Activated CD8-positive, alpha-beta T cell treated with anti-CD3 and anti-CD28 coated beads for 36 hours (primary cell): ENCODE measurements around the gene KRT6B. TPM values are rescaled to one million over a fixed set of nuclear protein-coding genes. Genes with fewer than 3 reads are reported as not detected.

Experiments used
- ATAC-seq: fragments of 200-7000 bp; cut with Tn5 transposase; one replicate; pipeline ENCODE4 v1.10.0; 2021; ENCODE audit warnings: mild to moderate bottlenecking, moderate library complexity
- CTCF ChIA-PET: fragments of 350-600 bp; sonication (Branson Sonifier 250); formaldehyde crosslinking; loops from one replicate; lab custom pipeline; 2021; ENCODE audit warnings: antibody characterized with exemption; lab: Charles Lee
- POLR2A ChIA-PET: fragments of 350-600 bp; sonication (Branson Sonifier 250); formaldehyde crosslinking; loops from one replicate; lab custom pipeline; 2021; ENCODE audit warnings: antibody characterized with exemption; lab: Charles Lee
- DNase-seq: peaks from one replicate; pipeline ENCODE4 v3.0.0-alpha.2; 2020
- H3K27ac Mint-ChIP-seq: one replicate; pipeline ENCODE4 v1.8.0; 2021; ENCODE audit warnings: mild to moderate bottlenecking, mixed read lengths
- H3K27me3 Mint-ChIP-seq: one replicate; pipeline ENCODE4 v1.8.0; 2021; ENCODE audit warnings: mixed read lengths
- H3K36me3 Mint-ChIP-seq: one replicate; pipeline ENCODE4 v1.8.0; 2021; ENCODE audit warnings: low read depth, mixed read lengths
- H3K4me1 Mint-ChIP-seq: one replicate; pipeline ENCODE4 v1.8.0; 2021; ENCODE audit warnings: low read depth, mixed read lengths
- H3K4me3 Mint-ChIP-seq: one replicate; pipeline ENCODE4 v1.8.0; 2021; ENCODE audit warnings: mild to moderate bottlenecking, moderate library complexity, mixed read lengths
- H3K9me3 Mint-ChIP-seq: one replicate; pipeline ENCODE4 v1.8.0; 2021; ENCODE audit warnings: mixed read lengths
- intact Hi-C: fragments of 100-400 bp; cut with micrococcal nuclease; formaldehyde crosslinking; loops from one replicate; pipeline ENCODE4 v1.10.0; 2022
- total RNA-seq, 2 experiments: library from RNA; stranded (reverse); gene quantifications; one replicate each; pipeline ENCODE4 v1.2.3, GENCODE V29; 2021
- TF ChIP-seq, protein P1 (sequence below): fragments of 200-600 bp; IDR thresholded peaks from one replicate; pipeline ENCODE4 v1.8.0; 2022; ENCODE audit warnings: antibody characterized with exemption, mild to moderate bottlenecking

KRT6B gene
- total RNA-seq, 2 experiments from 2014 or later: not detected

GRCh38 chr12:52407918-52408317, 44.0 kb downstream of the KRT6B start:
- TF ChIP-seq, protein P1, sequence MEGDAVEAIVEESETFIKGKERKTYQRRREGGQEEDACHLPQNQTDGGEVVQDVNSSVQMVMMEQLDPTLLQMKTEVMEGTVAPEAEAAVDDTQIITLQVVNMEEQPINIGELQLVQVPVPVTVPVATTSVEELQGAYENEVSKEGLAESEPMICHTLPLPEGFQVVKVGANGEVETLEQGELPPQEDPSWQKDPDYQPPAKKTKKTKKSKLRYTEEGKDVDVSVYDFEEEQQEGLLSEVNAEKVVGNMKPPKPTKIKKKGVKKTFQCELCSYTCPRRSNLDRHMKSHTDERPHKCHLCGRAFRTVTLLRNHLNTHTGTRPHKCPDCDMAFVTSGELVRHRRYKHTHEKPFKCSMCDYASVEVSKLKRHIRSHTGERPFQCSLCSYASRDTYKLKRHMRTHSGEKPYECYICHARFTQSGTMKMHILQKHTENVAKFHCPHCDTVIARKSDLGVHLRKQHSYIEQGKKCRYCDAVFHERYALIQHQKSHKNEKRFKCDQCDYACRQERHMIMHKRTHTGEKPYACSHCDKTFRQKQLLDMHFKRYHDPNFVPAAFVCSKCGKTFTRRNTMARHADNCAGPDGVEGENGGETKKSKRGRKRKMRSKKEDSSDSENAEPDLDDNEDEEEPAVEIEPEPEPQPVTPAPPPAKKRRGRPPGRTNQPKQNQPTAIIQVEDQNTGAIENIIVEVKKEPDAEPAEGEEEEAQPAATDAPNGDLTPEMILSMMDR: no peak
- Mint-ChIP-seq H3K4me3 (no peak overlapping the region), H3K4me1 (no peaks in the 10 kb centered on the region), H3K9me3 (no peaks in the 10 kb centered on the region), H3K27me3 (no peaks in the 10 kb centered on the region), H3K27ac (no peak overlapping the region), H3K36me3 (no peaks in the 10 kb centered on the region)
- ATAC-seq (no peak), DNase-seq (no peak)
- intact Hi-C loops: no loop called here
- POLR2A ChIA-PET: no interaction called here
- CTCF ChIA-PET: no interaction called here

DNA sequence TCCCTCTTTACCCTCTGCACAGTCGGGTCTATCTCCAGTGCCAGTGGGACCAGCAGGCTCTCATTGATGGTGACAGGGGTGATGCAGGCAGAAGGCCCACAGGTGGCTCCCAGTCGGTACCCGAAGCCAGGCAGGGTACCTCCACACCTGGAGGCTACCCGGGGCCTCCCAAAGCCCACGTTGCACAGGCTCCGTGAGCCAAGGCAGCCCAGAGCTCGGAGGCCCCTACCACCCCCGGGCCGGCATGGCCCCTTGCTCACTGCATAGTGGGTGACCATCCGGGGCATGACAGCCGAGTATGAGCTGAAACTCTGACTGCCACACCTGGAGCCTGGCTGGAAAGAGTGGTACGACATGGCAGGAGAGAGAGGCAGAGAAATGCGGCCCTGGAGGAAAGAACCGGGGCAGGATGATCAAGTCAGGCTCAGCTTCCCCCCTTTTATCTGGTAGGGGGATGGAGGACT, 46.0 kb downstream of the KRT6B start, which contains the start of gene KRT82:
KRT82 (minus strand) TSS at position 414 of the 464 bp plus-strand sequence; CDS start at position 356, 58 bp downstream.
- Mint-ChIP-seq H3K27ac (no peak within 1 kb of the TSS), H3K27me3 (no peaks in the 10 kb centered on the region), H3K36me3 (no peaks in the 10 kb centered on the region), H3K4me1 (no peaks in the 10 kb centered on the region), H3K9me3 (no peaks in the 10 kb centered on the region), H3K4me3 (no peak within 1 kb of the TSS)
- intact Hi-C loops: no loop called here
- ChIA-PET CTCF (no interaction called here), POLR2A (no interaction called here)
- DNase-seq (no peak), ATAC-seq (no peak)
- TF ChIP-seq, protein P1: no peak

GRCh38 chr12:52404951-52405350, 47.0 kb downstream of the KRT6B start:
- Mint-ChIP-seq H3K27me3 (no peaks in the 10 kb centered on the region), H3K4me1 (no peaks in the 10 kb centered on the region), H3K36me3 (no peaks in the 10 kb centered on the region), H3K27ac (no peak overlapping the region), H3K9me3 (no peaks in the 10 kb centered on the region), H3K4me3 (no peak overlapping the region)
- POLR2A ChIA-PET: no interaction called here
- CTCF ChIA-PET: interaction anchor here (0.8 kb wide), 1 partner anchor 11 kb away, joined by 3 read pairs; no protein-coding TSS in a partner anchor
- ATAC-seq: no peak
- no peak for DNase-seq
- intact Hi-C loops: no loop called here
- TF ChIP-seq, protein P1: no peak

DNA sequence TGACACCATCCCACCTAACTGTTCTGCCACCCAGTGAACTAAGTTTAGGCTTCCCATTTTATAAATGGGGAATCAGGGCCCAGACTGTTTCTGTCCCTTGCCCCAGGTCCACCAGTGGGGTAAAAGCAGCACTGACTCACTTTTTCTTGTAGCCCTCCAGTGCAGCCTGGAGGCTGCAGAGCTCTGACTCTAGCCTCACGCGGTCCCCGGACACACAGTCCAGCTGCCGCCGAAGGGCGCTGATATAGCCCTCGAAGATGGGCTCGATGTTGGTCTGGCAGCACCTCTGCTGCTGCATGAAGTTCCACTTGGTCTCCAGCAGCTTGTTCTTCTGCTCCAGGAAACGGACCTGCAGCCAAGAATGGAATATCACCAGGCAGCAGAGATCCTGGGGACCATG, 48.4 kb downstream of the KRT6B start:
- TF ChIP-seq, protein P1: no peak
- no peaks in the 10 kb centered on the region for H3K27me3 Mint-ChIP-seq
- CTCF ChIA-PET: interaction anchor here (1.0 kb wide), 1 partner anchor 9 kb away, joined by 3 read pairs; no protein-coding TSS in a partner anchor
- ATAC-seq (no peak), DNase-seq (no peak)
- intact Hi-C loops: no loop called here
- no peak overlapping the region for H3K4me3 Mint-ChIP-seq
- no peaks in the 10 kb centered on the region for H3K36me3 Mint-ChIP-seq
- no peak overlapping the region for H3K27ac Mint-ChIP-seq
- H3K9me3 Mint-ChIP-seq: no peaks in the 10 kb centered on the region
- POLR2A ChIA-PET: no interaction called here
- no peaks in the 10 kb centered on the region for H3K4me1 Mint-ChIP-seq

DNA sequence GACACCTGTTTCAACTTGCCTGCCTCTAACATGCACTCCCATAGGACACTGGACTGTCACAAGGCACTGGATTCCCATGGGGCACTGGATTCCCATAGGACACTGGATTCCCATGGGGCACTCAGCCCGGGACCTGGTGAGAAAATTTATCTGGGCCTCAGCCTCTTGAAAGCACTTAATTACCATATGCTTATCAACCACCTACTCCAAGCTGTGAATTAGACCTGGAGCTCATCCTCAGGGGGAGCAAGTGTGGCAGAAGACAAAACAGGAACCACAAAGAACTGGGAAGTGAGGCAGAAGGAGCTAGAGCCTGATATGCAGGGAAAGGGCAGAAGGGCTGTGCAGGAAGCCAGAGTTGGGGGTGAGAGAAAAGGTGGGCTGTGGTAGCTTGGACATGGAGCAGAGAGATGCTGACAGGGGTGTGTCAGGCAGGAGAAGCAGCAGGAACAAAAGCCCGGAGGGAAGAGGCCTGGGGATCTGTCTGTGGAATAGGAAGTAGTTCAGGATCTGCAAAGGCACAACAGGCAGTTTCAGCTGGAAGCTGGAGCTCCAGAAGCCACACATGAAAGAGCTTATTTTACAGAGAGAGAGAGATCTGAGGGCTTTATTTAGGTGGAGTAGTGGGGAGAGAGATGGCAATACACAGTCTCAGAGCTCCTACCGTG, 48.9 kb downstream of the KRT6B start:
- ATAC-seq: no peak

More for the DNA sequence above, 48.9 kb downstream of the KRT6B start:
- no peak for DNase-seq
- Mint-ChIP-seq H3K27me3 (no peaks in the 10 kb centered on the region), H3K4me1 (no peaks in the 10 kb centered on the region), H3K4me3 (no peak overlapping the region), H3K36me3 (no peaks in the 10 kb centered on the region), H3K9me3 (no peaks in the 10 kb centered on the region), H3K27ac (no peak overlapping the region)
- ChIA-PET POLR2A (interaction anchor here (0.6 kb wide), 1 partner anchor 261 kb away, joined by 3 read pairs; no protein-coding TSS in a partner anchor), CTCF (interaction anchor here (0.8 to 1.0 kb wide), 2 partner anchors 9 to 378 kb away, joined by 3 read pairs; no protein-coding TSS in a partner anchor)
- TF ChIP-seq, protein P1: no peak
- intact Hi-C loops: no loop called here
